ENCODE data around the gene GTF3C2. TPM values are rescaled to one million over a fixed set of nuclear protein-coding genes. Genes with fewer than 3 reads are reported as not detected.
"Not testable (repeated sequence)": the region's sequence is repeated elsewhere in the genome, so short reads cannot be mapped to it uniquely, and the experiment has no call there.

Gene GTF3C2
- total RNA-seq, 1 donor from 2014 or later, result 20.4 TPM

GRCh38 chr2:27372937-27373336 lies 16.4 kb upstream of the GTF3C2 start:
- DNase-seq (ENCODE audit: low read depth in 2 of 2), result no peak

GRCh38 chr2:27370816-27371620 lies 14.5 kb upstream of the GTF3C2 start:
- DNase-seq (ENCODE audit: low read depth in 2 of 2), result peak; percentile 33 to 50

GRCh38 chr2:27370026-27370815 lies 13.7 kb upstream of the GTF3C2 start, which contains the start of the genes EIF2B4 and SNX17:
TSS of gene EIF2B4 (minus strand) at chr2:27370338. CDS start at chr2:27370314, 24 bp downstream.
TSS of gene SNX17 (plus strand) at chr2:27370616. CDS start at chr2:27370744, 128 bp downstream.
- DNase-seq (ENCODE audit: low read depth in 2 of 2), result peak; percentile 99

GRCh38 chr2:27369471-27370025 lies 13.0 kb upstream of the GTF3C2 start:
- peak; percentile 60 to 70 for DNase-seq (ENCODE audit: low read depth in 2 of 2)

GRCh38 chr2:27363933-27364332 lies 7.4 kb upstream of the GTF3C2 start:
- no peak for DNase-seq (ENCODE audit: low read depth in 2 of 2)

GRCh38 chr2:27362678-27363420 lies 6.3 kb upstream of the GTF3C2 start:
- DNase-seq (ENCODE audit: low read depth in 2 of 2), result no peak

GRCh38 chr2:27356056-27356381 lies 545 bp downstream of the GTF3C2 start:
- peak; percentile 68 to 74 for DNase-seq (ENCODE audit: low read depth in 2 of 2)

GRCh38 chr2:27354597-27354927 lies 2.0 kb downstream of the GTF3C2 start:
- no peak for DNase-seq (ENCODE audit: low read depth in 2 of 2)

- DNase-seq (ENCODE audit: low read depth in 2 of 2), result no peak
Observed at GRCh38 chr2:27353762-27354596, 2.6 kb downstream of the GTF3C2 start.

GRCh38 chr2:27353386-27353761 lies 3.2 kb downstream of the GTF3C2 start:
- not testable (repeated sequence) for DNase-seq (ENCODE audit: low read depth in 2 of 2)

GRCh38 chr2:27351802-27352598 lies 4.6 kb downstream of the GTF3C2 start:
- no peak for DNase-seq (ENCODE audit: low read depth in 2 of 2)

- no peak for DNase-seq (ENCODE audit: low read depth in 2 of 2)
Observed at GRCh38 chr2:27350106-27350693, 6.4 kb downstream of the GTF3C2 start.

- no peak for DNase-seq (ENCODE audit: low read depth in 2 of 2)
Observed at GRCh38 chr2:27347641-27348040, 8.9 kb downstream of the GTF3C2 start.

- DNase-seq (ENCODE audit: low read depth in 2 of 2), result no peak
Observed at GRCh38 chr2:27336173-27336572, 20.4 kb downstream of the GTF3C2 start.

- DNase-seq (ENCODE audit: low read depth in 2 of 2), result no peak
Observed at GRCh38 chr2:27335311-27335710, 21.3 kb downstream of the GTF3C2 start.

- no peak for DNase-seq (ENCODE audit: low read depth in 2 of 2)
Observed at GRCh38 chr2:27324720-27325119, 31.8 kb downstream of the GTF3C2 start.

GRCh38 chr2:27323596-27324285 lies 32.8 kb downstream of the GTF3C2 start:
- DNase-seq (ENCODE audit: low read depth in 2 of 2), result no peak

GRCh38 chr2:27322766-27323595 lies 33.6 kb downstream of the GTF3C2 start, which contains the start of gene MPV17:
TSS of gene MPV17 (minus strand) at chr2:27323097. CDS start at chr2:27322517, 580 bp downstream.
- DNase-seq (ENCODE audit: low read depth in 2 of 2), result peak; percentile 91 to 96

Data from lung microvascular endothelial cell (primary cell).